H1 (cell line): ENCODE results near the gene NPC1L1. TPM values are rescaled to one million over a fixed set of nuclear protein-coding genes. Genes with fewer than 3 reads are reported as not detected.

Experiments used
- CTCF ChIA-PET: fragments of 300-600 bp; sonication (Branson Sonifier 250); formaldehyde crosslinking; loops from one replicate; lab custom pipeline; 2021; ENCODE audit not compliant: partially characterized antibody; lab: Charles Lee
- POLR2A ChIA-PET: fragments of 300-600 bp; sonication (Branson Sonifier 250); formaldehyde crosslinking; loops from one replicate; lab custom pipeline; 2021; ENCODE audit warnings: inconsistent platforms; ENCODE audit not compliant: partially characterized antibody; lab: Charles Lee
- DNase-seq, 2 experiments: peaks; one replicate each; pipeline versions ENCODE4 v3.0.0 to v3.0.0-alpha.2; 2010 to 2022; ENCODE audit warnings: low spot score in 2 of 2, low read depth in 1 of 2, mixed read lengths in 1 of 2
- FAIRE-seq: peaks from 2 replicates; lab custom pipeline; 2011; peaks lifted over from hg19 to GRCh38; lab: Jason Lieb, UNC
- H2AFZ ChIP-seq: 2 replicates; pipeline ENCODE4 v1.8.1; 2012; ENCODE audit warnings: low read length, inconsistent platforms
- H2AK5ac ChIP-seq: 2 replicates; pipeline ENCODE4 v1.6.1; 2013; ENCODE audit warnings: low read depth, low read length
- H2BK120ac ChIP-seq: replicated peaks from 2 replicates; pipeline ENCODE3; 2013; ENCODE audit warnings: low read depth, low read length, inconsistent platforms
- H2BK12ac ChIP-seq: 2 replicates; pipeline ENCODE4 v1.6.1; 2013; ENCODE audit warnings: low read depth, low read length
- H2BK15ac ChIP-seq: 2 replicates; pipeline ENCODE4 v1.6.1; 2013; ENCODE audit warnings: low read length
- H2BK20ac ChIP-seq: 2 replicates; pipeline ENCODE4 v1.6.1; 2013; ENCODE audit warnings: low read length
- H2BK5ac ChIP-seq: 2 replicates; pipeline ENCODE4 v1.6.1; 2013; ENCODE audit warnings: low read depth, low read length
- H3K14ac ChIP-seq: 2 replicates; pipeline ENCODE4 v1.6.1; 2013; ENCODE audit warnings: inconsistent platforms; ENCODE audit not compliant: insufficient read length
- H3K18ac ChIP-seq: 2 replicates; pipeline ENCODE4 v1.6.1; 2013; ENCODE audit warnings: low read length; ENCODE audit errors: extremely low read depth
- H3K23ac ChIP-seq: 2 replicates; pipeline ENCODE4 v1.6.1; 2013; ENCODE audit warnings: inconsistent platforms; ENCODE audit not compliant: insufficient read length
- H3K23me2 ChIP-seq: 2 replicates; pipeline ENCODE4 v1.6.1; 2013; ENCODE audit warnings: low read depth, low read length
- H3K27ac ChIP-seq: 2 replicates; pipeline ENCODE4 v1.6.1; 2011; ENCODE audit warnings: low read depth, low read length, inconsistent platforms
- H3K27me3 ChIP-seq, 4 experiments: replicated peaks in 1 of 4; 1 replicate in 1 of 4; 2 replicates in 3 of 4; pipeline versions ENCODE4 v1.6.1 to v1.8.1; 2011 to 2013; ENCODE audit warnings: low read length in 3 of 4, mild to moderate bottlenecking in 3 of 4, inconsistent platforms in 2 of 4, mixed read lengths in 2 of 4, moderate library complexity in 1 of 4; ENCODE audit not compliant: control insufficient read depth in 3 of 4, insufficient read depth in 3 of 4; ENCODE audit errors: extremely low read depth in 1 of 4
- H3K36me3 ChIP-seq, 4 experiments: 2 replicates each; pipeline versions ENCODE4 v1.6.1 to v1.8.1; 2011 to 2013; ENCODE audit warnings: mild to moderate bottlenecking in 4 of 4, low read length in 3 of 4, moderate library complexity in 2 of 4, control low read depth in 1 of 4, inconsistent platforms in 1 of 4; ENCODE audit not compliant: insufficient read depth in 4 of 4, control insufficient read depth in 2 of 4
- H3K4ac ChIP-seq: replicated peaks from 2 replicates; pipeline ENCODE3; 2013; ENCODE audit warnings: low read length, low read depth, mixed read lengths, inconsistent platforms; ENCODE audit not compliant: insufficient read length
- H3K4me1 ChIP-seq, 4 experiments: replicated peaks in 1 of 4; 1 replicate in 1 of 4; 2 replicates in 3 of 4; pipeline versions ENCODE4 v1.6.1 to v1.8.1; 2011 to 2013; ENCODE audit warnings: low read length in 3 of 4, inconsistent platforms in 2 of 4, mixed read lengths in 1 of 4; ENCODE audit not compliant: insufficient read depth in 4 of 4, control insufficient read depth in 3 of 4
- H3K4me2 ChIP-seq, 2 experiments: 2 replicates each; pipeline versions ENCODE4 v1.6.1 to v1.8.1; 2011 to 2013; ENCODE audit warnings: low read depth in 2 of 2, low read length in 2 of 2, control low read depth in 1 of 2, inconsistent platforms in 1 of 2, mild to moderate bottlenecking in 1 of 2; ENCODE audit not compliant: insufficient read depth in 1 of 2
- H3K4me3 ChIP-seq, 4 experiments: fragments of 200-600, 300-600 bp in 1 of 4; sonication (generic), shearing (Covaris generic), sonication (Bioruptor Twin) in 1 of 4; 2 replicates each; pipeline versions ENCODE4 v1.5.1 to v1.8.1; 2011 to 2016; ENCODE audit warnings: low read length in 4 of 4, low read depth in 3 of 4, control low read depth in 2 of 4, inconsistent platforms in 2 of 4, mild to moderate bottlenecking in 2 of 4, mixed read lengths in 1 of 4, moderate library complexity in 1 of 4; ENCODE audit not compliant: insufficient read depth in 2 of 4; ENCODE audit errors: extremely low read depth in 1 of 4
- H3K56ac ChIP-seq: replicated peaks from 2 replicates; pipeline ENCODE3; 2013; ENCODE audit warnings: low read depth, mild to moderate bottlenecking, mixed read lengths, low read length, inconsistent platforms; ENCODE audit not compliant: insufficient read length
- H3K79me1 ChIP-seq: 2 replicates; pipeline ENCODE4 v1.6.1; 2013; ENCODE audit warnings: low read depth, low read length, control low read depth
- H3K79me2 ChIP-seq, 2 experiments: 2 replicates each; pipeline versions ENCODE4 v1.6.1 to v1.8.1; 2012 to 2013; ENCODE audit warnings: low read length in 2 of 2, mild to moderate bottlenecking in 2 of 2, inconsistent platforms in 1 of 2; ENCODE audit not compliant: insufficient read depth in 2 of 2, control insufficient read depth in 1 of 2
- H3K9ac ChIP-seq, 4 experiments: replicated peaks in 1 of 4; 1 replicate in 1 of 4; 2 replicates in 3 of 4; pipeline versions ENCODE4 v1.6.1 to v1.8.1; 2011 to 2013; ENCODE audit warnings: low read depth in 3 of 4, low read length in 3 of 4, control low read depth in 2 of 4, mild to moderate bottlenecking in 2 of 4, moderate library complexity in 2 of 4, inconsistent platforms in 1 of 4; ENCODE audit errors: extremely low read depth in 1 of 4
- H3K9me3 ChIP-seq, 2 experiments: 2 replicates each; pipeline versions ENCODE4 v1.6.1 to v1.8.1; 2012 to 2013; ENCODE audit warnings: mild to moderate bottlenecking in 2 of 2, moderate library complexity in 2 of 2, control low read depth in 1 of 2, inconsistent platforms in 1 of 2, low read depth in 1 of 2, low read length in 1 of 2, mixed read lengths in 1 of 2; ENCODE audit not compliant: insufficient read depth in 2 of 2
- H4K20me1 ChIP-seq, 2 experiments: replicated peaks in 1 of 2; 2 replicates each; pipeline versions ENCODE3 to v1.8.1; 2011 to 2013; ENCODE audit warnings: inconsistent platforms in 2 of 2, low read length in 2 of 2, mild to moderate bottlenecking in 1 of 2; ENCODE audit not compliant: insufficient read depth in 2 of 2, control insufficient read depth in 1 of 2
- H4K5ac ChIP-seq: 2 replicates; pipeline ENCODE4 v1.6.1; 2013; ENCODE audit warnings: low read length, low read depth, mixed read lengths, inconsistent platforms; ENCODE audit not compliant: insufficient read length
- H4K8ac ChIP-seq: 2 replicates; pipeline ENCODE4 v1.8.0; 2013; ENCODE audit warnings: mild to moderate bottlenecking, moderate library complexity, low read length, inconsistent platforms; ENCODE audit not compliant: insufficient read depth; ENCODE audit errors: extremely low read depth
- H4K91ac ChIP-seq: replicated peaks from 2 replicates; pipeline ENCODE3; 2013; ENCODE audit warnings: low read length, mixed read lengths, inconsistent platforms; ENCODE audit not compliant: insufficient read length
- CBX8 ChIP-seq: fragments of 300-800, 300-1000 bp; sonication (generic); IDR thresholded peaks from 2 replicates; pipeline ENCODE4 v1.7.1; 2016; ENCODE audit warnings: low read depth, low read length, borderline replicate concordance
- JUN ChIP-seq: IDR thresholded peaks from 2 replicates; pipeline ENCODE4 v1.6.1; 2011; ENCODE audit warnings: low read depth, mild to moderate bottlenecking, improper control_type of control experiment, low read length
- RNF2 ChIP-seq: fragments of 200-900, 300-1000 bp; sonication (generic); IDR thresholded peaks from 2 replicates; pipeline ENCODE4 v1.7.1; 2016; ENCODE audit warnings: borderline replicate concordance, low read depth, mild to moderate bottlenecking, antibody characterized with exemption, low read length; ENCODE audit not compliant: poor library complexity, severe bottlenecking; ENCODE audit errors: missing control alignments
- WGBS, 2 experiments: shearing (Covaris generic) in 1 of 2; methylation state at CpG; one replicate each; pipeline versions ENCODE4 v1.1.6 to v1.1.7; 2013 to 2015; ENCODE audit warnings: low lambda C conversion rate in 2 of 2, mixed read lengths in 2 of 2, inconsistent platforms in 1 of 2, low coverage in 1 of 2, missing lambda C conversion rate in 1 of 2; ENCODE audit not compliant: insufficient replicate concordance in 2 of 2, insufficient coverage in 1 of 2, insufficient read length in 1 of 2; ENCODE audit errors: extremely low coverage in 1 of 2, missing lambda C conversion rate in 1 of 2; 5-methylcytosine and 5-hydroxymethylcytosine counted together
- polyA plus RNA-seq, 7 experiments: library from polyadenylated mRNA; depleted of rRNA in 3 of 7; stranded (reverse) in 5 of 7; unstranded in 2 of 7; fragments of >200 nt in 5 of 7; fragments of 200-250 nt in 2 of 7; gene quantifications; 1 replicate in 5 of 7; 2 replicates in 1 of 7; 4 replicates in 1 of 7; pipeline versions ENCODE4 v1.2.1 to v1.2.3, GENCODE V29; 2011 to 2013; ENCODE audit warnings: missing spikeins in 2 of 7, mixed read lengths in 2 of 7
- total RNA-seq: library from RNA; stranded (reverse); fragmentation: NEBNext Ultra II Directional; extraction: Animal tissue kit (Norgen Biotek cat#: 25700); gene quantifications from 2 replicates; pipeline ENCODE4 v1.2.1, GENCODE V29; 2021

The NPC1L1 gene
- total and polyA plus RNA-seq, 2 of the 8 experiments (the other 6 are each of a cell fraction or from before 2014, with no cell fraction given) = 0.06 to 0.21 TPM

DNA sequence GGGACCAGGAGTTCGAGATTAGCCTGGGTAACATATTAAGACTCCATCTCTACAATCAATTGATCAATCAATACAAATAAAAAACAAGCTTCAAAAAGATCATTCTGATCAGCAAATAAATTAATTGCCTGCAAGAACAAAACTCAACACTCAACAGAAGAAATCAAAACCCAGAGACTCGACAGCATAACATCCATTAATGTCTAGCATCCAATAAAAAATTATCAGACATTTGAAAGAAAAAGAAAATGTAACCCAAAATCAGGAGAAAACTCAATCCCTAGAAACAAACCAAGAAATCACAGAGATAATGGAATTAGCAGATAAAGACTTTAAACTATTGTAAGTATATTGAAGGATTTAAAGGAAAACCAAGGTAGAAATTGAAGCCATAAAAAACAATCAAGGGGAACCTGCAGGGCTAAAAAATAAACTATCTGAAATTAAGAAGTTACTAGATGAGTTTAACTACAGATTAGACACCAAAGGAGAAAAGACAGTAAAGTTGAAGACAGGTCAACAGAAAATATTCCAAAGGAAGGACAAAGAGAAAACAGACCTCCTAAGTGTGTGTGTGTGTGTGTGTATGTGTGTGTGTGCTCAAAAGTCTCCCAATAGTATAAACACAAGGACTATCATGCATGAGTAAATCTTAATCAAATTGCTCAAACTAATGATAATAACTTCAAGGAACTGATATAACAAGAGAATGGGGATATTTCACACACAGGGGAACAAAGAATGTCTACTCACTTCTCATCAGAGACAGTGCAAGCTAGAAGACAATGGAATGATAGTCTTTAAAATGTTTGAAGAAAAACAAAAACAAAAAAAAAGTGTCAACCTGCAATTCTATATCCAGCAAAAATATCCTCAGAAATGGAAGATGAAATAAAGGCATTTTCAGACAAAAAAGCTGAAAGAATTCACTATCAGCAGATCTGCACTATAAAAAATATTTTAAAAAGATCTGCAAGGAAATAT is 58.3 kb downstream of the NPC1L1 start:
- FAIRE-seq = no peak
- CTCF ChIA-PET = interaction anchor here (0.8 to 0.9 kb wide), 2 partner anchors 21 to 51 kb away, joined by 4 to 5 read pairs; no protein-coding TSS in a partner anchor
- no peak overlapping the region for H3K4me2 ChIP-seq
- TF ChIP-seq JUN (no peak), CBX8 (no peak), RNF2 (no peak)

More for the DNA sequence above, 58.3 kb downstream of the NPC1L1 start:
- Histone ChIP-seq H4K91ac (no peak overlapping the region), H3K23ac (no peak overlapping the region), H2BK20ac (no peak overlapping the region), H3K9ac (no peak overlapping the region), H3K14ac (no peak overlapping the region), H3K27ac (no peak overlapping the region), H2AFZ (no peak overlapping the region), H2BK15ac (no peak overlapping the region), H4K20me1 (peaks cover 6 to 11% of the 10 kb centered on the region in 2 experiments), H2BK5ac (no peak overlapping the region), H3K4ac (no peak overlapping the region), H3K56ac (no peak overlapping the region), H2BK120ac (no peak overlapping the region), H3K9me3 (no peaks in the 10 kb centered on the region), H3K23me2 (no peaks in the 10 kb centered on the region), H3K4me1 (no peaks in the 10 kb centered on the region), H3K79me2 (peaks cover 0 to 32% of the 10 kb centered on the region in 2 experiments; a peak in 2 of 4 replicates), H3K36me3 (peaks cover 15 to 61% (median 42%) of the 10 kb centered on the region in 4 experiments; a peak in 7 of 8 replicates), H4K5ac (no peak overlapping the region), H3K18ac (no peak overlapping the region), H4K8ac (no peak overlapping the region), H2AK5ac (no peak overlapping the region), H3K4me3 (no peak overlapping the region), H3K79me1 (0 out of 2 replicates have a peak, but pooled peaks cover 3% of the 10 kb centered on the region), H2BK12ac (no peak overlapping the region), H3K27me3 (no peaks in the 10 kb centered on the region)
- 82% methylated on average over 2 of the region's 2 CpGs; no CpG with 5 or more reads in 1 of the 2 experiments for WGBS, 2 experiments
- no peak for DNase-seq
- POLR2A ChIA-PET = no interaction called here
